Caco-2 (cell line): ENCODE measurements around the gene MTMR10. TPM values are rescaled to one million over a fixed set of nuclear protein-coding genes. Genes with fewer than 3 reads are reported as not detected.

ENCODE experiments used
- BruUV-seq: library from RNA; stranded (reverse); fragments of 400-500 nt; replicated peaks from 2 replicates; lab custom pipeline; 2021; lab: Mats Ljungman, UMichigan
- CTCF ChIA-PET: fragments of 300-600 bp; sonication (Branson Sonifier 250); formaldehyde crosslinking; loops from one replicate; lab custom pipeline; 2022; ENCODE audit warnings: antibody characterized with exemption; lab: Charles Lee
- POLR2A ChIA-PET: fragments of 300-600 bp; sonication (Branson Sonifier 250); formaldehyde crosslinking; loops from one replicate; lab custom pipeline; 2022; ENCODE audit warnings: antibody characterized with exemption; lab: Charles Lee
- DNase-seq, 2 experiments: peaks; one replicate each; pipeline versions ENCODE4 v3.0.0 to v3.0.0-alpha.2; 2020 to 2022
- H3K27me3 ChIP-seq: replicated peaks from 2 replicates; pipeline ENCODE4 v1.6.0; 2011; ENCODE audit warnings: low read length; ENCODE audit not compliant: control insufficient read depth, insufficient read depth
- H3K36me3 ChIP-seq: 2 replicates; pipeline ENCODE4 v1.5.1; 2011; ENCODE audit warnings: low read length; ENCODE audit not compliant: control insufficient read depth, insufficient read depth
- H3K4me1 ChIP-seq: fragments of 250-450 bp; sonication (Bioruptor Pico); 2 replicates; pipeline ENCODE4 v1.5.1; 2020; ENCODE audit warnings: mild to moderate bottlenecking
- H3K4me3 ChIP-seq: 2 replicates; pipeline ENCODE4 v1.5.1; 2011; ENCODE audit warnings: low read depth, mild to moderate bottlenecking, control low read depth, low read length
- H3K9me3 ChIP-seq: fragments of 250-450 bp; sonication (Bioruptor Pico); 2 replicates; pipeline ENCODE4 v1.5.1; 2020; ENCODE audit warnings: mild to moderate bottlenecking, moderate library complexity
- H3K27ac Mint-ChIP-seq: one replicate; pipeline ENCODE4 v1.8.0; 2022; ENCODE audit warnings: mixed read lengths; ENCODE audit not compliant: unreplicated experiment
- H3K27me3 Mint-ChIP-seq: one replicate; pipeline ENCODE4 v1.8.0; 2022; ENCODE audit warnings: mixed read lengths; ENCODE audit not compliant: insufficient read depth, unreplicated experiment
- H3K36me3 Mint-ChIP-seq: one replicate; pipeline ENCODE4 v1.8.0; 2022; ENCODE audit warnings: mild to moderate bottlenecking, mixed read lengths; ENCODE audit not compliant: insufficient read depth, unreplicated experiment
- H3K4me1 Mint-ChIP-seq: one replicate; pipeline ENCODE4 v1.8.0; 2022; ENCODE audit warnings: low read depth, mixed read lengths; ENCODE audit not compliant: unreplicated experiment
- H3K4me3 Mint-ChIP-seq: one replicate; pipeline ENCODE4 v1.8.0; 2022; ENCODE audit warnings: mild to moderate bottlenecking, moderate library complexity, mixed read lengths; ENCODE audit not compliant: unreplicated experiment
- H3K9me3 Mint-ChIP-seq: one replicate; pipeline ENCODE4 v1.8.0; 2022; ENCODE audit warnings: mixed read lengths; ENCODE audit not compliant: unreplicated experiment
- intact Hi-C: fragments of 100-400 bp; cut with micrococcal nuclease; formaldehyde crosslinking; loops from one replicate; pipeline ENCODE4 v1.10.0; 2022; ENCODE audit not compliant: unreplicated experiment
- total RNA-seq: library from RNA; stranded (reverse); gene quantifications from 2 replicates; pipeline ENCODE4 v1.2.3, GENCODE V29; 2022
- TF ChIP-seq, protein P1 (sequence below), 2 experiments: fragments of 200-600 bp in 1 of 2; IDR thresholded peaks; 1 replicate in 1 of 2; 2 replicates in 1 of 2; pipeline versions ENCODE4 v1.5.1 to v1.8.0; 2011 to 2022; ENCODE audit warnings: antibody characterized with exemption in 1 of 2, control low read depth in 1 of 2, inconsistent platforms in 1 of 2, low read depth in 1 of 2, low read length in 1 of 2, mild to moderate bottlenecking in 1 of 2, moderate library complexity in 1 of 2; ENCODE audit not compliant: insufficient read depth in 1 of 2, severe bottlenecking in 1 of 2, unreplicated experiment in 1 of 2

MTMR10 gene
- total RNA-seq, 1 experiment from 2014 or later: 33.2 TPM

DNA sequence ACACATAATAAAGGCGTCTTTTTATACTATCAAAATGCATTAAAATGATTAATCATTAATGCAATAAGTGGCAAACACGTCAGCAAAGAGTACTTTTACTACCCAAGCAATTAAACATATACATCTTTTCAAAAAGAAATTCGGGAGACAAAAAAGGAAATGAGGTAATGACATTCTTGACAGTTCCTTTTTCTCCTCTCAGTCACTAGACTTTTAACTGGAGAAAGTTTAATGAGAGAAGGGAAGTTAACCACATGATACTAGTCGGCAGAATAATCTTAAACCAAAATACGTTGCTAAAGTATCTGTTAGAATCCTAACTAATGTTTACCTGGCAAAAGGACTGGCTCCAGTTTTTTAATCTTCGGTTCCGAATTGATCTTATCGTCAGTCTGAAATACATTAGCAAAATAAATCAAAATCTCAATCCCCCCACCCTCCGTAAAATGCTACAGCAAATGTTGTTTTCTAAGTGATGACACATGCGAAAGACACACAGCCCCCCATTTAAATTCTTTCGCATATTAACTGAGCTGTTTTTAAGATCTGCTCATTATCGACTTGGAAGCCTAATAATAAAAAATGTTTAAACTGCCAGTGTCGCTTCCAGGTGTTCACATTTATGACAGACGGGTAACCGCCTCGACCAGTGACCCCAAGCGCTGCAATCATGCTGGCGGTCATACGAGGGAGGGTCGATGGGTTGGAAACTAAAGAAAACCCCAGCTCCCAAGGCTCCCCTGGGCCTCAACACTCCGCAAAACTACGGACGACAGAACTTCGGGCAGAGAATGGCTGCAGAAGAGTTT, 778 bp downstream of the MTMR10 start:
- ChIA-PET POLR2A (interaction anchor here (0.5 to 3.0 kb wide), 4 partner anchors 23 to 102 kb away, joined by 3 to 39 read pairs (median 12); no protein-coding TSS in a partner anchor), CTCF (interaction anchor here (1.6 to 3.1 kb wide), 3 partner anchors 34 to 139 kb away, joined by 6 to 21 read pairs (median 7); no protein-coding TSS in a partner anchor)
- Histone ChIP-seq H3K27me3 (no peaks in the 10 kb centered on the region), H3K36me3 (no peaks in the 10 kb centered on the region; the same call in 1 of the 2 replicates), H3K4me3 (peak overlapping the region; percentile 97), H3K4me1 (peaks cover 20% of the 10 kb centered on the region), H3K9me3 (no peaks in the 10 kb centered on the region)
- TF ChIP-seq, protein P1, sequence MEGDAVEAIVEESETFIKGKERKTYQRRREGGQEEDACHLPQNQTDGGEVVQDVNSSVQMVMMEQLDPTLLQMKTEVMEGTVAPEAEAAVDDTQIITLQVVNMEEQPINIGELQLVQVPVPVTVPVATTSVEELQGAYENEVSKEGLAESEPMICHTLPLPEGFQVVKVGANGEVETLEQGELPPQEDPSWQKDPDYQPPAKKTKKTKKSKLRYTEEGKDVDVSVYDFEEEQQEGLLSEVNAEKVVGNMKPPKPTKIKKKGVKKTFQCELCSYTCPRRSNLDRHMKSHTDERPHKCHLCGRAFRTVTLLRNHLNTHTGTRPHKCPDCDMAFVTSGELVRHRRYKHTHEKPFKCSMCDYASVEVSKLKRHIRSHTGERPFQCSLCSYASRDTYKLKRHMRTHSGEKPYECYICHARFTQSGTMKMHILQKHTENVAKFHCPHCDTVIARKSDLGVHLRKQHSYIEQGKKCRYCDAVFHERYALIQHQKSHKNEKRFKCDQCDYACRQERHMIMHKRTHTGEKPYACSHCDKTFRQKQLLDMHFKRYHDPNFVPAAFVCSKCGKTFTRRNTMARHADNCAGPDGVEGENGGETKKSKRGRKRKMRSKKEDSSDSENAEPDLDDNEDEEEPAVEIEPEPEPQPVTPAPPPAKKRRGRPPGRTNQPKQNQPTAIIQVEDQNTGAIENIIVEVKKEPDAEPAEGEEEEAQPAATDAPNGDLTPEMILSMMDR (IDR thresholded peaks at IDR 0.05; ENCODE audit: insufficient read depth in 1 of 2, low read depth in 1 of 2, low read length in 1 of 2, severe bottlenecking in 1 of 2, unreplicated experiment in 1 of 2): no peak
- peak overlapping the region; percentile 90 for H3K27ac Mint-ChIP-seq
- peak overlapping the region; percentile 86 for H3K4me3 Mint-ChIP-seq
- no TSS peak for BruUV-seq
- no peaks in the 10 kb centered on the region for H3K27me3 Mint-ChIP-seq
- peaks cover 8% of the 10 kb centered on the region for H3K9me3 Mint-ChIP-seq
- intact Hi-C loops: loop anchor here (1.0 to 5.0 kb wide), 5 partner anchors 24 to 139 kb away; partner anchors contain the start of gene FAN1
- no peak for DNase-seq
- H3K36me3 Mint-ChIP-seq: peaks cover 31% of the 10 kb centered on the region
- peaks cover 14% of the 10 kb centered on the region for H3K4me1 Mint-ChIP-seq

DNA sequence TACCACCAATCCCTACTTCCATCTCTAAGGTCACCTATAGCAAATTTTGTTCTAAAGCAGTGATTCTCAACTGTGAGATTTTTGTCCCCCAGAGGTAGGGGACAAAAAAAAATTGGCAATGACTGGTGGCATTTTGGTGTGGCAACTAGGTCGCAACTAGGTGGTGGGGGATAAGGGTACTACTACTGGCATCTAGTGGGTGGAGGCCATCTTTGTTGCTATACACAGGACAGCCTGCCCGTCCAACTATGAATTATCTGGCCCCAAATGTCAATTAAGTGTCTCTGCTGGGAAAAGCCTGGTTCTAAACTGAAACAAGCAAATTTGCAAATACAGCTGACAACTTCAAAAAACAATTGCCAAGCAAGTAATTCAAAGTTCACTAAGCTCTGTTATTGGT, 1.4 kb downstream of the MTMR10 start:
- peak overlapping the region; percentile 90 for H3K27ac Mint-ChIP-seq
- peak overlapping the region; percentile 97 for H3K4me3 ChIP-seq
- H3K9me3 ChIP-seq: no peaks in the 10 kb centered on the region
- ChIA-PET POLR2A (interaction anchor here (3.0 kb wide), 1 partner anchor 34 kb away, joined by 39 read pairs; no protein-coding TSS in a partner anchor), CTCF (interaction anchor here (3.1 kb wide), 1 partner anchor 139 kb away, joined by 21 read pairs; no protein-coding TSS in a partner anchor)
- no peaks in the 10 kb centered on the region for H3K27me3 ChIP-seq
- peaks cover 20% of the 10 kb centered on the region for H3K4me1 ChIP-seq
- peak in 1 of 2 experiments; percentile 15 for DNase-seq
- TF ChIP-seq, protein P1 (IDR thresholded peaks at IDR 0.05; ENCODE audit: insufficient read depth in 1 of 2, low read depth in 1 of 2, low read length in 1 of 2, severe bottlenecking in 1 of 2, unreplicated experiment in 1 of 2): no peak
- peaks cover 14% of the 10 kb centered on the region for H3K4me1 Mint-ChIP-seq
- peak overlapping the region; percentile 86 for H3K4me3 Mint-ChIP-seq
- H3K36me3 ChIP-seq: no peaks in the 10 kb centered on the region; the same call in none of the 2 replicates
- TSS peak; percentile 51 for BruUV-seq
- H3K27me3 Mint-ChIP-seq: no peaks in the 10 kb centered on the region
- intact Hi-C loops: loop anchor here (5.0 kb wide), 1 partner anchor 88 kb away; the partner anchor contains the start of gene FAN1
- H3K36me3 Mint-ChIP-seq: peaks cover 37% of the 10 kb centered on the region
- peaks cover 2% of the 10 kb centered on the region for H3K9me3 Mint-ChIP-seq

DNA sequence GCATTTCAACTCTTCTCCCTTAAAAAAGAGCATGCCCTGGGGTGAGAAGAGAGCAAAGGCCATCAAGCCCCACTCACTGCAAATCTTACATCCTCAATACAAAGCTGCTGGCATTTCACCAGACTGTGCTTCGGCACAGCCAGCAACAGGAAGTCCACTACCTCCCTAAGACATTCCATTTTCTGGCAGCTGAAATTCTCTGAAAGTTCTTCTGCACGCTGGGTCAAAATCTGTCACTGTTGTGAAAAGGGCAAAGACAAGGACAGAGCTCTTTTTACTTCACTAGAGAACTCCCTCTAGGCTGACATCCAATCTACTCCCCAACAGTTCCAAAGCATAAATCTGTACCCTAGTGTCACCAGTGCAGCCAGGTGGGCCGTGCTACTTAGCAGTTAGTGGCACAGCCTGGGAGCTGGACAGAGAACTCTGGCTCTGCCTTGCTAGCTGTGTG, 6.3 kb downstream of the MTMR10 start:
- Histone ChIP-seq H3K9me3 (no peaks in the 10 kb centered on the region), H3K4me3 (no peak overlapping the region), H3K4me1 (peaks cover 17% of the 10 kb centered on the region), H3K36me3 (no peaks in the 10 kb centered on the region; the same call in none of the 2 replicates), H3K27me3 (no peaks in the 10 kb centered on the region)
- Mint-ChIP-seq H3K27ac (peak overlapping the region; percentile 13), H3K4me3 (no peak overlapping the region), H3K27me3 (no peaks in the 10 kb centered on the region), H3K4me1 (peaks cover 7% of the 10 kb centered on the region), H3K36me3 (peaks cover 62% of the 10 kb centered on the region), H3K9me3 (no peaks in the 10 kb centered on the region)
- TF ChIP-seq, protein P1 (IDR thresholded peaks at IDR 0.05; ENCODE audit: insufficient read depth in 1 of 2, low read depth in 1 of 2, low read length in 1 of 2, severe bottlenecking in 1 of 2, unreplicated experiment in 1 of 2): no peak
- intact Hi-C loops: no loop called here
- POLR2A ChIA-PET: no interaction called here
- no peak for DNase-seq
- BruUV-seq: no TSS peak
- CTCF ChIA-PET: interaction anchor here (2.6 kb wide), 1 partner anchor 144 kb away, joined by 9 read pairs; no protein-coding TSS in a partner anchor
